ENCODE results near the gene PRF1.

Gene PRF1

GRCh38 chr10:70578371-70578947 is 24.1 kb downstream of the PRF1 start:
- WGBS, 2 experiments: 85 to 87% methylated on average over 7 of the region's 7 CpGs
- Histone ChIP-seq H3K36me3 (ENCODE audit: control insufficient read depth, insufficient read depth, low read length) (no peaks in the 10 kb centered on the region), H3K4me3 (ENCODE audit: insufficient read depth, low read depth, low read length) (no peak overlapping the region), H3K9me3 (ENCODE audit: control insufficient read depth, low read length) (no peaks in the 10 kb centered on the region), H3K27ac (ENCODE audit: insufficient read depth, low read depth, low read length, poor library complexity, severe bottlenecking) (no peak overlapping the region), H3K27me3 (ENCODE audit: control insufficient read depth, insufficient read depth, low read length, poor library complexity, severe bottlenecking) (no peaks in the 10 kb centered on the region), H3K4me1 (ENCODE audit: control insufficient read depth, insufficient read depth, low read length) (peaks cover 4% of the 10 kb centered on the region)

GRCh38 chr10:70576803-70577517 is 25.6 kb downstream of the PRF1 start:
- no peaks in the 10 kb centered on the region for H3K27me3 ChIP-seq (ENCODE audit: control insufficient read depth, insufficient read depth, low read length, poor library complexity, severe bottlenecking)
- H3K9me3 ChIP-seq (ENCODE audit: control insufficient read depth, low read length): no peaks in the 10 kb centered on the region
- no peaks in the 10 kb centered on the region for H3K4me1 ChIP-seq (ENCODE audit: control insufficient read depth, insufficient read depth, low read length)
- H3K4me3 ChIP-seq (ENCODE audit: insufficient read depth, low read depth, low read length): no peak overlapping the region
- 91 to 93% methylated on average over 2 of the region's 2 CpGs for WGBS, 2 experiments
- no peak overlapping the region for H3K27ac ChIP-seq (ENCODE audit: insufficient read depth, low read depth, low read length, poor library complexity, severe bottlenecking)
- H3K36me3 ChIP-seq (ENCODE audit: control insufficient read depth, insufficient read depth, low read length): no peaks in the 10 kb centered on the region

- no peaks in the 10 kb centered on the region for H3K9me3 ChIP-seq (ENCODE audit: control insufficient read depth, low read length)
- no peak overlapping the region for H3K27ac ChIP-seq (ENCODE audit: insufficient read depth, low read depth, low read length, poor library complexity, severe bottlenecking)
- H3K4me1 ChIP-seq (ENCODE audit: control insufficient read depth, insufficient read depth, low read length): no peaks in the 10 kb centered on the region
- H3K4me3 ChIP-seq (ENCODE audit: insufficient read depth, low read depth, low read length): no peak overlapping the region
- WGBS, 2 experiments: 79 to 84% methylated on average over 12 of the region's 12 CpGs
- no peaks in the 10 kb centered on the region for H3K27me3 ChIP-seq (ENCODE audit: control insufficient read depth, insufficient read depth, low read length, poor library complexity, severe bottlenecking)
- H3K36me3 ChIP-seq (ENCODE audit: control insufficient read depth, insufficient read depth, low read length): no peaks in the 10 kb centered on the region
Observed at GRCh38 chr10:70575874-70576802, 26.4 kb downstream of the PRF1 start.

GRCh38 chr10:70575486-70575873 is 27.1 kb downstream of the PRF1 start:
- Histone ChIP-seq H3K36me3 (ENCODE audit: control insufficient read depth, insufficient read depth, low read length) (no peaks in the 10 kb centered on the region), H3K4me3 (ENCODE audit: insufficient read depth, low read depth, low read length) (no peak overlapping the region), H3K9me3 (ENCODE audit: control insufficient read depth, low read length) (no peaks in the 10 kb centered on the region), H3K4me1 (ENCODE audit: control insufficient read depth, insufficient read depth, low read length) (no peaks in the 10 kb centered on the region), H3K27me3 (ENCODE audit: control insufficient read depth, insufficient read depth, low read length, poor library complexity, severe bottlenecking) (no peaks in the 10 kb centered on the region), H3K27ac (ENCODE audit: insufficient read depth, low read depth, low read length, poor library complexity, severe bottlenecking) (no peak overlapping the region)
- 88 to 89% methylated on average over 4 of the region's 4 CpGs for WGBS, 2 experiments

DNA sequence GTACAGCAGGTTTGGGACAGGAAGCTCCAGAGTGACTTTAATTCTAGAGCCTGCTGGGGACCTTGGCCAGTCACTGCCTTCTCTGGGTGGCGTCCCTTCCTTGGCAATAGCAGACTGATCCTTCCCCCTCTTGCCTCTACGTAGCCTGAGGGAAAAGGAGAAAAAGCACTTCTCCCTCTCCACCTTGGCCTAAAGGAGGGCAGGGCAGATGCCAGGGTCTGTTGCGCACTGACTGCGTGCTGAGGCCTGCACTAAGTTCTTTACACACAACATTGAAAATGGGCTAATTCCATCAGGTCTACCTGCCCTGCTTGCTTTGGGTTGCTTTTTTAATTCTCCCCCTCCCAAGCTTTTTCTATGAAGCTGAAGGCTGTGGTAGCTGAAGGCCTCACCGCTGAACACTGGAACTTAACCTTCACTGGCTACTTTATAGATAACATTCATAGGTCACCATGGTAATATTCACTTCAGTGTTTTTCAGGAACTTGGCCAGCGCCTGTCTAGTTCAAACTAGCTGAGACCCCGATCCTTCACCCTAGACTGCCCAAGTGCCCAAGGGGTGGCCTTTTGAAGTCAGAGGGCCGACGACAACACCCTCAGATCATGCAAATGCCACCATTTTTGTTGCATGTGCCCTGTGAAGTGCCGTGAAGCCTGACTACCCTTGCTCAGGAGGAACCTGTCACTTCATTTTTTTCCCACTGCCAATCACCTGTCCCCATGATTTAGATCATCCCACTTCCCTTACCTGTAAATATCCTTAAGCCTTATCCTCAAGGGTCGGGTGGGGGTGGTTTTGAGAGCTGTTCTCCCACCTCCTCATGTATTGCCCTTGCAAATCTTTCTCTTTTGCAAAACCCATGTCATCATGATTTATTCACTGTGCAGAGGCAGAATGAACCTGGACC is 28.7 kb downstream of the PRF1 start:
- Histone ChIP-seq H3K36me3 (ENCODE audit: control insufficient read depth, insufficient read depth, low read length) (no peaks in the 10 kb centered on the region), H3K4me3 (ENCODE audit: insufficient read depth, low read depth, low read length) (no peak overlapping the region), H3K4me1 (ENCODE audit: control insufficient read depth, insufficient read depth, low read length) (no peaks in the 10 kb centered on the region), H3K9me3 (ENCODE audit: control insufficient read depth, low read length) (no peaks in the 10 kb centered on the region), H3K27me3 (ENCODE audit: control insufficient read depth, insufficient read depth, low read length, poor library complexity, severe bottlenecking) (no peaks in the 10 kb centered on the region), H3K27ac (ENCODE audit: insufficient read depth, low read depth, low read length, poor library complexity, severe bottlenecking) (no peak overlapping the region)
- 89 to 92% methylated on average over 11 of the region's 11 CpGs for WGBS, 2 experiments

- Histone ChIP-seq H3K9me3 (ENCODE audit: control insufficient read depth, low read length) (no peaks in the 10 kb centered on the region), H3K4me3 (ENCODE audit: insufficient read depth, low read depth, low read length) (no peak overlapping the region), H3K27me3 (ENCODE audit: control insufficient read depth, insufficient read depth, low read length, poor library complexity, severe bottlenecking) (no peaks in the 10 kb centered on the region), H3K4me1 (ENCODE audit: control insufficient read depth, insufficient read depth, low read length) (no peaks in the 10 kb centered on the region), H3K27ac (ENCODE audit: insufficient read depth, low read depth, low read length, poor library complexity, severe bottlenecking) (no peak overlapping the region), H3K36me3 (ENCODE audit: control insufficient read depth, insufficient read depth, low read length) (no peaks in the 10 kb centered on the region)
- WGBS, 2 experiments: 87 to 89% methylated on average over 16 of the region's 16 CpGs
Observed at GRCh38 chr10:70571636-70572439, 30.7 kb downstream of the PRF1 start.

- no peaks in the 10 kb centered on the region for H3K9me3 ChIP-seq (ENCODE audit: control insufficient read depth, low read length)
- H3K27me3 ChIP-seq (ENCODE audit: control insufficient read depth, insufficient read depth, low read length, poor library complexity, severe bottlenecking): no peaks in the 10 kb centered on the region
- 69 to 72% methylated on average over 4 of the region's 4 CpGs for WGBS, 2 experiments
- no peak overlapping the region for H3K4me3 ChIP-seq (ENCODE audit: insufficient read depth, low read depth, low read length)
- H3K4me1 ChIP-seq (ENCODE audit: control insufficient read depth, insufficient read depth, low read length): no peaks in the 10 kb centered on the region
- no peak overlapping the region for H3K27ac ChIP-seq (ENCODE audit: insufficient read depth, low read depth, low read length, poor library complexity, severe bottlenecking)
- no peaks in the 10 kb centered on the region for H3K36me3 ChIP-seq (ENCODE audit: control insufficient read depth, insufficient read depth, low read length)
Observed at GRCh38 chr10:70571236-70571635, 31.3 kb downstream of the PRF1 start.

- 91 to 95% methylated on average over 6 of the region's 7 CpGs for WGBS, 2 experiments
- H3K36me3 ChIP-seq (ENCODE audit: control insufficient read depth, insufficient read depth, low read length): no peaks in the 10 kb centered on the region
- H3K27me3 ChIP-seq (ENCODE audit: control insufficient read depth, insufficient read depth, low read length, poor library complexity, severe bottlenecking): no peaks in the 10 kb centered on the region
Observed at GRCh38 chr10:70568781-70569495, 33.6 kb downstream of the PRF1 start.

GRCh38 chr10:70568113-70568512 is 34.4 kb downstream of the PRF1 start:
- Histone ChIP-seq H3K36me3 (ENCODE audit: control insufficient read depth, insufficient read depth, low read length) (no peaks in the 10 kb centered on the region), H3K27ac (ENCODE audit: insufficient read depth, low read depth, low read length, poor library complexity, severe bottlenecking) (no peak overlapping the region), H3K4me3 (ENCODE audit: insufficient read depth, low read depth, low read length) (no peak overlapping the region), H3K27me3 (ENCODE audit: control insufficient read depth, insufficient read depth, low read length, poor library complexity, severe bottlenecking) (no peaks in the 10 kb centered on the region), H3K9me3 (ENCODE audit: control insufficient read depth, low read length) (no peaks in the 10 kb centered on the region), H3K4me1 (ENCODE audit: control insufficient read depth, insufficient read depth, low read length) (no peaks in the 10 kb centered on the region)
- 94 to 97% methylated on average over 3 of the region's 3 CpGs for WGBS, 2 experiments

More at GRCh38 chr10:70568781-70569495, 33.6 kb downstream of the PRF1 start:
- Histone ChIP-seq H3K27ac (ENCODE audit: insufficient read depth, low read depth, low read length, poor library complexity, severe bottlenecking) (no peak overlapping the region), H3K9me3 (ENCODE audit: control insufficient read depth, low read length) (no peaks in the 10 kb centered on the region), H3K4me3 (ENCODE audit: insufficient read depth, low read depth, low read length) (no peak overlapping the region), H3K4me1 (ENCODE audit: control insufficient read depth, insufficient read depth, low read length) (no peaks in the 10 kb centered on the region)

Measured in ectodermal cell (in vitro differentiated cells).